H4 (cell line): Measurements from ENCODE around the gene TAB2. TPM values are rescaled to one million over a fixed set of nuclear protein-coding genes. Genes with fewer than 3 reads are reported as not detected.
"Not testable (repeated sequence)": the region's sequence is repeated elsewhere in the genome, so short reads cannot be mapped to it uniquely, and the experiment has no call there.

Source experiments
- DNase-seq: peaks from one replicate; pipeline ENCODE4 v3.0.0-alpha.2; 2015; ENCODE audit warnings: low spot score
- total RNA-seq: library from RNA; depleted of rRNA; stranded (reverse); fragments of >200 nt; shearing (Covaris generic); gene quantifications from 2 replicates; pipeline ENCODE4 v1.2.3, GENCODE V29; 2014

The TAB2 gene
- total RNA-seq, 1 experiment from 2014 or later: 15.5 TPM

DNA sequence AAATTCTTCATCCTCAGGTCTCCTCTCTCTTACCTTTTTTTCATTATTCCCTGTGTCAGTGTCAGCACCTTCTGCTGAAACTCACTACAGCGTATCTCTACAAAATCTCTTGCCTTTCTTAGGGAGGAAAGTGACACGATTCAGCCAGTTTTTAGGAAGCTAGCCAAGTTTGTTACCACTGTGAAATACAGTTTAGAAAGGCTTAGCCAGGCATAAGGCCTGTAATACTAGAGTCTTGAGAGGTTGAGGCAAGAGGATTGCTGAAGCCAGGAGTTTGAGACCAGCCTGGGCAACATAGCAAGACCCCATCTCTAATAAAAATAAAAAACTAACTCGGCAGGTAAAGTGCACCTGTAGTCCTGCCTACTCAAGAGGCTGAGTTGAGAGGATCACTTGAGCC is 16.7 kb downstream of the TAB2 start:
- DNase-seq: peak; percentile 4

DNA sequence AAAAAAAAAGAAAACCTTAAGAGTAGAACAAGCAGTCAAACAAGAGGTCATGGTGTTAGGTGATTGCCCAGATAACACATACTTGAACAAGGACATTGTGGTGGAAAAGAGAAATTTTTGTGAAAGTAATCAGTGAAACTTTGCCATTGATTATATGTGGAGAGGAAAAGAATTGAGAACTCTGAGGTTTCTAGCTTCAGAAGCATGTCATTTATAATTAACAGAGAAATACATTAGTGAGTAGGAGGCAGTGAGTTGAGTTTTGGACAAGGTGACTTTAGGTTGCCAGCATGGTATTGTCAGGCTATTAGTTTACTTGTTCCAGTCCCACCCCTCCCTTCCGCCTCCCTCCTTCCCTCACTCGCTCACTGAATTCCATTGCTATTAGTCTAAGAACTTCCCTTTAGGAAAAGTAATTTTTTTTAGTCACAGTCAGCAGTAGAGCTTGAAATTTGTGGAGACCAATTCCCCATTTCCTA is 17.2 kb downstream of the TAB2 start:
- peak; percentile 35 for DNase-seq

DNA sequence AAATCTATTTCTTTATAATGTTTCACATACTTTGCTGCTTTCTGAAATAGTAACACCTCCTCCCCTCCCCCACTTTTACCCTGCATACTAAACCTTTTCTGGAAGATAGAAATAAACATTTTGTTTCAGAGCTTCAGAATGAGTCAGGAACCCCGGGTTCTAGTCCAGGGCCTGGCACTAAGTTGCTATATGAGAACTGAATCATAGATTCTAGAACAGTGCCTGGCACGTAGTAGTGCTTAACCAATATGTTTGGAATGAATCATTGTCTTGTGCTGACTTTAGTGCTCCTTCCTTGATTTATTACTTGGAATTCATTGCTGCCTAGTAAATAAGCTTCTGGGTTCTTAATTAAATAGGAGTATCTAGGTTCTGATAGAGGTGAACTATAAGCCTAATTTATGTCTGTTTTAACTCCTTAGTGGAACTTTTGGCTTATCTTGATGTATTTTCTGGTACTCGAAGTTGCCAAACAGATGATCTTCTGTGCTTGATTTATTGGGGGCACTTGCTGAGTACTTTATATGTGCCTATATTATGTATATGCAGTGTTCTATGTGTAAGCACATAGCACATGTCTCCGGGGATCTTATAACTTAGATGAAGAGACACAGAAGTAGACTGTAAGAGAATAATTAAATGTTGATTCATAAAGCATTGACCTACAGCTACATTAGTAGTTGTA is 18.6 kb downstream of the TAB2 start:
- DNase-seq: no peak

GRCh38 chr6:149336609-149336928 is 19.1 kb downstream of the TAB2 start:
- DNase-seq: no peak

- DNase-seq: no peak
These were observed 19.8 kb downstream of the TAB2 start for GRCh38 chr6:149337320-149337719.

DNA sequence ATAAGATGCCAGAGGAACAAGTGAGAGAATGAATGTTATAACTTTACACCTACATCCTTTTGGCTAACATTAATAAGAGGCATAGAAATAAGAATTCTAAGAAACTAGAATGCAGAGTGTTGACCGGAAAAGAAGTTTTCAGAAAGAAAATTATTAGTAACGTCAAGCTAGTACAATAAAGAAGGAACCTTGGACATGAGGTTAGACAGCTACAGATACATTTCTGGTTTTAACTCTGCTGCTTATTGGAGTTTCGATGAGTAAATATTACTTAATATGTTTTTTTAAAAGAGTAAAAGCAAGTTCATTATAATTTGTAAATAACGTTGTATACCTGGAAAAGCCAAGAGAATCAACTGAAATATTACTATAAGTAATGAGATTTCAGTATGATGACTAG is 22.7 kb downstream of the TAB2 start:
- DNase-seq: no peak

GRCh38 chr6:149342525-149342924 is 25.0 kb downstream of the TAB2 start:
- no peak for DNase-seq

DNA sequence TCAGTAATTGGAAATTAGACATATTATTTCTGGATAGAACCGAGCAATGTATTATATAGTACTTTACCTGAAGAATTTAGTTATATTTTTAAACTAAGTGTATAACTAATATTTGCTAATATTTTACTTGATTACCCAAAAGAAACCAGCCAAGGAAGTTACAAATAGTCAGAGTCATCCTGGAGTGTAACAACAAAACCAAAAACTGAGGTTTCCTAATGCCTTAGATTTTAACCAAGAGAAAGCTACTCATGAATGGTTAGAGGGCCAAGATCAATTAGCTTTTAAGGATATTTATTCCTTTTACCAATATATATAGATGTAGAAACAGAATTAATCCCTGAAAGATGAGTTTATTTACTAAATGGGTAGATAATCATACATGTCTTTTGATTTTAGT is 26.0 kb downstream of the TAB2 start:
- no peak for DNase-seq

DNA sequence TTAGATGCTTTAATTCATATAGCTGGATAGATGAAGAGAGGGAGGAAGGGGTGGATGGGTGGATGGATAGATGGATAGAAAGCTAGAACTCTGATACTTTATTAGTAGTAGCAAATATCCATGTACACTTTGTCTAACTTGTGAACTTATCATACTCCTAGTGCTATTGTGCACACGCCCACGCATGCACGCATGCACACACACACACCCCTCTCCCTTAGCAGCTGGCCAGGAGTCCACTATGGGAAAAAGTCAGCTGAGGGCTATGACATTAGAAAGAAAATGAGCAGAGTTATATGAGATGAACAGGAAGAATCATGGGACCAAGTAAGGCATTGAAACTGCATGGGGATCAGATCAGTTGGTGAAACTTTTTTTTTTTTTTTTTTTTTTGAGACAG is 28.6 kb downstream of the TAB2 start:
- no peak for DNase-seq

DNA sequence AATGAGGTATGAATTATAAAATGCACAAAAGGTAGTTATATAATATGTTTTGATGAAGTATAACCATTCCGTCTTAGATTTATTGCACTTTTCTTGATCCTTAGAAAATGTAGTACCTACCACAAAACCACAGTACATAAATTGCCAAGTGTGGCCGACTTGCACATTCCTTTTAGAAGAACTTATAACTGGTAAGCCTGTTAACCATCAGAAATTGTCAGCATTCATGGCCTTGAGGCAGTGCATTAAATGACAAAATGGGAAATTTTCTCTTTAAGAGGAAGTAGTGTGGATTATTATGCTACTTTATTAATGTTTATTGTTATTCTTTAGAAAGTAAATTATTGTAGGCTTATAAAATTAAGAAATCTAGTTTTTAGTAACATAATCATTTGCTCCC is 29.6 kb downstream of the TAB2 start:
- DNase-seq: peak; percentile 22

GRCh38 chr6:149349279-149349678 is 31.8 kb downstream of the TAB2 start:
- not testable (repeated sequence) for DNase-seq

DNA sequence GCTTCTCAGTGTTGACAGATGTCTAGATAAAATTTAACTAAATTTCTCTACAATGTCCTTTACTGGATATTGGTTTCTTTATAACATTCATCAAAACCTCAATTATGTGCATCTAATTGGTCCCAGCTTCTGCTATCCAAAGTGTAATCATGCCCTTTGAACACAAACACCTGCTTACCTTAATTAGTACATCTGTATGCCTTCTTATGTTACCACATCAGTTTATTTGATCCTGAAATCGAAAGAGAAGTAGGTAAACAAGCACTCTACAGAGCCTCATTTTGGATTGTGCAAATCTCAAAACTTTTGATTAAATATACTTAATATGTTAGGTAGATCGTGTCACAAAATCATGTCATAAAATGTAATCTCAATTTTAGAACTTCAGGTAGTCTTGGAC is 36.5 kb downstream of the TAB2 start:
- DNase-seq: no peak

GRCh38 chr6:149356081-149356750 is 38.7 kb downstream of the TAB2 start:
- DNase-seq: no peak

- DNase-seq: no peak
These were observed 40.4 kb downstream of the TAB2 start for GRCh38 chr6:149357726-149358538.

DNA sequence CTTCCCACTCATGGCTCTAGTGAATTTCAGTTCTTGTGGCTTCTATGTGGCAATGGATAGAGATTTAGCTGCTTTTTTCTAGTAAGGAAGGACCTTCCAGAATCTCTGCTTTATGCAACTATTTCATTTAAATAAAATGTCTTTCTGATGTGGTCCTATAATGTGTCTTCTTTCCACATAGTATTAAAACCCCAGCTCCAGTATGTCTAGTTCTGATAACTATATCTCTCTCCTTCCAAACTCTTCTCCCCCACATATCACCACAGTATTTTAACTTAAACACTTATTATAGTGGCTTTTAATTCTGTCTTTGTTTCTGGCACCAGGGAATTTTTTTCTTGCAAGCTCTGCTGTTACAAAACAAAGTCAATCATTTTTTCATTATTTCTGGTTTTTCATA is 41.9 kb downstream of the TAB2 start:
- no peak for DNase-seq

- no peak for DNase-seq
These were observed 43.0 kb downstream of the TAB2 start for GRCh38 chr6:149360536-149360935.

DNA sequence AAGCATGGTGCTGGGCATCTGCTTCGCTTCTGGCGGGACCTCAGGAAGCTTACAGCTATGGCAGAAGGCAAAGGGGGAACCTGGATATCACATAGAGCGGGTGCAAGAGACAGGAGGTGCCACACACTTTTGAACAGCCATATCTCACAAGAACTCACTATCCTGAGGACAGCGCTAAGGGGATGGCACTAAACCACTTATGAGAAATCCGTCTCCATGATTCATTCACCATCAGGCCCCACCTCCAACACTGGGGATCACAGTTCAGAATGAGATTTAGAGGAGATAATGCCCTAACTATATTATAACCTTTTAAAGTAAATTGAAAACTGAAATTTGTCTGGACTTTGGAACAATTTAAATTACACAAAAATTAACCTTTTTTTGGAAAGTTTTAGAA is 44.8 kb downstream of the TAB2 start:
- no peak for DNase-seq

DNA sequence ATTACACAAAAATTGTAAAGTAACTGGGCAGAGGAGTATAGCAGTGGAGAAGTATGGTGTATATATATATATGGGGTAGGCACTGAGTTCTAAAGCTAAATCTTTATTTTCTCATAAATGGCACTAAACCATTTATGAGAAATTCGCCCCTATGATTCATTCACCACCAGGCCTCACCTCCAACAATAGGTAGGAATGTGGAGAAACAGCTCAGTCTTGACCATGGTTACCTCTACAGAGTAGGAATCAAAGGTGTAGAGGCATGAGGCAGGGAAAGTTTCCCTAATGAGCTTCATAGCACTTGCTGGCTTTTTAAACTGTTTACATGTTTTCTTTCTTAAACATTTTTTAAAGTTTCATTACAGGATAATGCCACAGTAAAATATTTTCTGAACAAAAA is 45.6 kb downstream of the TAB2 start:
- no peak for DNase-seq

DNA sequence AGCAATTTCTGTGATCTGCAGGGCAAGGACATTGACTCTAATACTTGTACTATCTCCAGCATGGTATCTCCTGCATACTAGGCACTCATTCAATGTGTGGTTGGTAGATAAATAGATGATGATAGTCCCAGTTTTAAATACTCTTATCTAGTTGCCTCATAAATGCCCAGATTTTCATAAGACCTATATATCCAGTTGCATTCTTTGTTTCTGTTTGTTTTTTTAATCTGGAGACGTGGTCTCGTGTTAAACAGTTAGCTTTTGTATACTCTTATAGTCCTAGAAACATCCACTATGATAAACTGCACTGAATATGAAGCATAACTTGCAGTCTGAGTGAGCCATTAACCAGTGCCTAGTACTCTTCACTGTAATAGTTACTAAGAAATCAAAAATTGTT is 47.0 kb downstream of the TAB2 start:
- no peak for DNase-seq

DNA sequence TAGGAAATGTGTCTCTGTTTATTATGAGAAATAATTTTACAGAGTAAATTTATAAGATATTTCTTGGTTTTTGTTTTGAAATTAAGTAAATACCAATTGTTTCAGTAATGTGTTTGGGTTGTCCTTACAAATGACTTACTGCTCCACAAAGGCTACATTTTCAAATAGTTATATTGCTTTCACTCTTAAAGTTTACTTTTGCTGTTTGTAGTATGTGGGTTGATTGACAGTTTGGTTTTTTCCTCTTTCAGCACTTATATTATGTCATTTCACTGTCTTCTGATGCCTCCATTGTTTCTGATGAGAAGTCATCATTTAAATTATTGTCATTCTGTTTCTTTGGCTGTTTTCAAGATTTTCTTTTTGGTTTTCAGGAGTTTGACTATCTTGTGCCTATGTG is 47.7 kb downstream of the TAB2 start:
- DNase-seq: no peak

GRCh38 chr6:149366267-149366921 is 48.9 kb downstream of the TAB2 start:
- no peak for DNase-seq

GRCh38 chr6:149368065-149368464 is 50.6 kb downstream of the TAB2 start:
- no peak for DNase-seq
